DND-41 (cell line): ENCODE measurements around the gene PSEN1.

Experiments
- ATAC-seq: fragments of 200-7000 bp; cut with Tn5 transposase; 3 replicates; pipeline ENCODE4 v1.9.1; 2021; ENCODE audit warnings: low read depth; ENCODE audit not compliant: insufficient read depth
- DNase-seq: peaks from one replicate; pipeline ENCODE4 v3.0.0-alpha.2; 2020
- H2AFZ ChIP-seq: 2 replicates; pipeline ENCODE4 v1.6.0; 2012; ENCODE audit warnings: low read depth, low read length
- H3K27ac ChIP-seq: 2 replicates; pipeline ENCODE4 v1.5.1; 2012; ENCODE audit warnings: low read length, inconsistent platforms
- H3K27me3 ChIP-seq: fragments of 200-600 bp; sonication (generic); 2 replicates; pipeline ENCODE4 v1.6.0; 2012; ENCODE audit warnings: low read length, mild to moderate bottlenecking, inconsistent platforms; ENCODE audit not compliant: insufficient read depth, poor library complexity
- H3K36me3 ChIP-seq: 2 replicates; pipeline ENCODE4 v1.5.1; 2012; ENCODE audit warnings: low read length, inconsistent platforms; ENCODE audit not compliant: insufficient read depth
- H3K4me1 ChIP-seq: 2 replicates; pipeline ENCODE4 v1.5.1; 2012; ENCODE audit warnings: mild to moderate bottlenecking, low read length; ENCODE audit not compliant: insufficient read depth
- H3K4me2 ChIP-seq: 2 replicates; pipeline ENCODE4 v1.6.0; 2012; ENCODE audit warnings: mild to moderate bottlenecking, moderate library complexity, low read length, inconsistent platforms; ENCODE audit not compliant: insufficient read depth
- H3K4me3 ChIP-seq, 2 experiments: fragments of 200-600 bp in 1 of 2; shearing (Covaris generic) in 1 of 2; 2 replicates each; pipeline ENCODE4 v1.5.1; 2012 to 2016; ENCODE audit warnings: inconsistent platforms in 2 of 2, low read length in 2 of 2, mild to moderate bottlenecking in 2 of 2, low read depth in 1 of 2, moderate library complexity in 1 of 2
- H3K79me2 ChIP-seq: 2 replicates; pipeline ENCODE4 v1.6.0; 2012; ENCODE audit warnings: low read length, inconsistent platforms; ENCODE audit not compliant: insufficient read depth
- H3K9ac ChIP-seq: 2 replicates; pipeline ENCODE4 v1.6.0; 2012; ENCODE audit warnings: low read depth, mild to moderate bottlenecking, inconsistent platforms, low read length, moderate library complexity
- H3K9me3 ChIP-seq: 2 replicates; pipeline ENCODE4 v1.5.1; 2012; ENCODE audit warnings: low read length, moderate library complexity, mild to moderate bottlenecking, inconsistent platforms; ENCODE audit not compliant: insufficient read depth, severe bottlenecking
- H4K20me1 ChIP-seq: 2 replicates; pipeline ENCODE4 v1.6.0; 2012; ENCODE audit warnings: low read length; ENCODE audit not compliant: insufficient read depth
- EZH2 ChIP-seq: IDR thresholded peaks from 3 replicates; pipeline ENCODE4 v1.6.1; 2012; ENCODE audit warnings: borderline replicate concordance, low read depth, mild to moderate bottlenecking, moderate library complexity, low read length, inconsistent platforms; ENCODE audit not compliant: severe bottlenecking
- TF ChIP-seq, protein P1 (sequence below): IDR thresholded peaks from 2 replicates; pipeline ENCODE4 v1.5.1; 2012; ENCODE audit warnings: borderline replicate concordance, low read length, moderate library complexity, mild to moderate bottlenecking; ENCODE audit not compliant: poor library complexity, severe bottlenecking; ENCODE audit errors: extremely low read depth

PSEN1 gene

GRCh38 chr14:73231981-73232851 is 95.9 kb downstream of the PSEN1 start:
- H3K36me3 ChIP-seq: no peaks in the 10 kb centered on the region
- H2AFZ ChIP-seq: no peak overlapping the region
- H3K4me2 ChIP-seq: no peak overlapping the region
- no peak overlapping the region for H3K9ac ChIP-seq
- ATAC-seq: peak; percentile 62; the same call in 2 of the 3 replicates
- TF ChIP-seq, protein P1, sequence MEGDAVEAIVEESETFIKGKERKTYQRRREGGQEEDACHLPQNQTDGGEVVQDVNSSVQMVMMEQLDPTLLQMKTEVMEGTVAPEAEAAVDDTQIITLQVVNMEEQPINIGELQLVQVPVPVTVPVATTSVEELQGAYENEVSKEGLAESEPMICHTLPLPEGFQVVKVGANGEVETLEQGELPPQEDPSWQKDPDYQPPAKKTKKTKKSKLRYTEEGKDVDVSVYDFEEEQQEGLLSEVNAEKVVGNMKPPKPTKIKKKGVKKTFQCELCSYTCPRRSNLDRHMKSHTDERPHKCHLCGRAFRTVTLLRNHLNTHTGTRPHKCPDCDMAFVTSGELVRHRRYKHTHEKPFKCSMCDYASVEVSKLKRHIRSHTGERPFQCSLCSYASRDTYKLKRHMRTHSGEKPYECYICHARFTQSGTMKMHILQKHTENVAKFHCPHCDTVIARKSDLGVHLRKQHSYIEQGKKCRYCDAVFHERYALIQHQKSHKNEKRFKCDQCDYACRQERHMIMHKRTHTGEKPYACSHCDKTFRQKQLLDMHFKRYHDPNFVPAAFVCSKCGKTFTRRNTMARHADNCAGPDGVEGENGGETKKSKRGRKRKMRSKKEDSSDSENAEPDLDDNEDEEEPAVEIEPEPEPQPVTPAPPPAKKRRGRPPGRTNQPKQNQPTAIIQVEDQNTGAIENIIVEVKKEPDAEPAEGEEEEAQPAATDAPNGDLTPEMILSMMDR: peak; percentile 37
- TF ChIP-seq EZH2: no peak
- H3K9me3 ChIP-seq: no peaks in the 10 kb centered on the region
- H3K79me2 ChIP-seq: no peaks in the 10 kb centered on the region
- H3K4me3 ChIP-seq: no peak overlapping the region
- H4K20me1 ChIP-seq: no peaks in the 10 kb centered on the region
- H3K4me1 ChIP-seq: no peaks in the 10 kb centered on the region
- no peak overlapping the region for H3K27ac ChIP-seq
- no peak for DNase-seq
- peaks cover 8% of the 10 kb centered on the region for H3K27me3 ChIP-seq

DNA sequence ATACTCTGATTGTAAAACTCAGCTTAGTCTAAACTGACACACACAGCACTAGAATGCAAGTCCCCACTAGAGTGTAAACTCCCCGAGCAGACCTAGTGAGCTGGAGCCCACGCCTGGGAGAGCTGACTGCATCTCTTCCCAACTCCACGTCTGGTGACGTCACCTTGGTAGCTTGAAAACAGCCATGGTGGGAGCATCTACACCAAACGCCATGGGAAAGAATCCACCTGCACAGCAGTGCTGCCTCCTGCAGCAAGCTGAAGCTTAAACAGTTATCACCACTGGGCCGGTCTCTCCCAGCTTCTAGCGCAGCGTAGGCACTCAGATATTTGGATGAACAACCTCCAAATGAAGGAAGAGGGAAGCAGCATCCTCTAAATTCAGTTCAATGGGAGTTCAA is 96.7 kb downstream of the PSEN1 start:
- DNase-seq (no peak), ATAC-seq (no peak)
- no peaks in the 10 kb centered on the region for H3K9me3 ChIP-seq
- no peaks in the 10 kb centered on the region for H4K20me1 ChIP-seq
- no peak for TF ChIP-seq EZH2
- TF ChIP-seq, protein P1: no peak
- no peaks in the 10 kb centered on the region for H3K79me2 ChIP-seq
- H3K9ac ChIP-seq: no peak overlapping the region
- H3K36me3 ChIP-seq: no peaks in the 10 kb centered on the region
- no peak overlapping the region for H3K4me3 ChIP-seq
- H3K4me1 ChIP-seq: no peaks in the 10 kb centered on the region
- H3K27me3 ChIP-seq: peaks cover 8% of the 10 kb centered on the region
- H2AFZ ChIP-seq: no peak overlapping the region
- no peak overlapping the region for H3K27ac ChIP-seq
- H3K4me2 ChIP-seq: no peak overlapping the region

DNA sequence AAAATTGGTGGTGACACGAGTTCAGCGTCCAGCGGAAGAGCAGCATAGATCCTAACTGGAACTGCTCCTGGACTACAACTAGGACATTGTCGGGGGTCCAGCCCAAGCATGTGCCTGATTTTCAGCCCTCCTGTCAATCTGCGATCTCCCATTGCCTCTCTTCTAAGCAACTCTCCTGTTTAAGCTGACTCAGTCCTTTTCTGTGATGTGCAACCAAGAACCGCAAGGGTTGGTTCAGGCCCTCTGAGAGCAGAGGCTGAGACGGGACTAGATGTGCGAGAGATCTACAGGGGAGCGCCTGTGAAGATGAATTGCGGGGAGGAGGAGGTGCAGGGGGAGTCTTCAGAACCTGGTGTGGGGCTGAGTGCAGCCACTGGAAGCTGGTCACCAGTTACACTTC is 97.3 kb downstream of the PSEN1 start:
- H4K20me1 ChIP-seq: no peaks in the 10 kb centered on the region
- ATAC-seq: no peak

More for the DNA sequence above, 97.3 kb downstream of the PSEN1 start:
- Histone ChIP-seq H3K9me3 (no peaks in the 10 kb centered on the region), H3K4me1 (no peaks in the 10 kb centered on the region), H3K79me2 (no peaks in the 10 kb centered on the region), H3K36me3 (no peaks in the 10 kb centered on the region), H3K4me2 (no peak overlapping the region), H3K27me3 (peaks cover 8% of the 10 kb centered on the region), H3K9ac (no peak overlapping the region), H3K4me3 (no peak overlapping the region), H3K27ac (no peak overlapping the region), H2AFZ (no peak overlapping the region)
- TF ChIP-seq EZH2: no peak
- TF ChIP-seq, protein P1: no peak
- DNase-seq: no peak
